DMS153 (cell line): ENCODE results near the gene TMEM135.
"Not testable (repeated sequence)": the region's sequence is repeated elsewhere in the genome, so short reads cannot be mapped to it uniquely, and the experiment has no call there.

Source experiments
- DNase-seq: peaks from one replicate; lab custom pipeline; 2025; lab: John Stamatoyannopoulos, UW

TMEM135 gene

GRCh38 chr11:87260811-87261210, 223.1 kb downstream of the TMEM135 start:
- no peak for DNase-seq

- DNase-seq: no peak
These were observed 225.6 kb downstream of the TMEM135 start for GRCh38 chr11:87263264-87263838.

- DNase-seq: no peak
These were observed 226.2 kb downstream of the TMEM135 start for GRCh38 chr11:87263979-87264378.

GRCh38 chr11:87265132-87265531, 227.4 kb downstream of the TMEM135 start:
- DNase-seq: no peak

GRCh38 chr11:87265979-87266378, 228.2 kb downstream of the TMEM135 start:
- DNase-seq: no peak

- no peak for DNase-seq
These were observed 229.0 kb downstream of the TMEM135 start for GRCh38 chr11:87266751-87267150.

- not testable (repeated sequence) for DNase-seq
These were observed 234.2 kb downstream of the TMEM135 start for GRCh38 chr11:87271951-87272350.

- no peak for DNase-seq
These were observed 237.4 kb downstream of the TMEM135 start for GRCh38 chr11:87275176-87275575.

- no peak for DNase-seq
These were observed 242.4 kb downstream of the TMEM135 start for GRCh38 chr11:87280143-87280542.

- no peak for DNase-seq
These were observed 243.8 kb downstream of the TMEM135 start for GRCh38 chr11:87281496-87281895.

- no peak for DNase-seq
These were observed 246.6 kb downstream of the TMEM135 start for GRCh38 chr11:87284306-87284705.

GRCh38 chr11:87285674-87286073, 247.9 kb downstream of the TMEM135 start:
- not testable (repeated sequence) for DNase-seq

- no peak for DNase-seq
These were observed 248.6 kb downstream of the TMEM135 start for GRCh38 chr11:87286338-87286737.

GRCh38 chr11:87290304-87290922, 252.7 kb downstream of the TMEM135 start:
- peak; percentile 28 for DNase-seq

- DNase-seq: no peak
These were observed 254.9 kb downstream of the TMEM135 start for GRCh38 chr11:87292598-87292997.

- DNase-seq: no peak
These were observed 257.5 kb downstream of the TMEM135 start for GRCh38 chr11:87295237-87295636.

- no peak for DNase-seq
These were observed 258.9 kb downstream of the TMEM135 start for GRCh38 chr11:87296627-87297026.

- peak; percentile 60 for DNase-seq
These were observed 260.4 kb downstream of the TMEM135 start for GRCh38 chr11:87298155-87298554.

GRCh38 chr11:87299041-87299481, 261.3 kb downstream of the TMEM135 start:
- no peak for DNase-seq

- DNase-seq: no peak
These were observed 263.1 kb downstream of the TMEM135 start for GRCh38 chr11:87300640-87301380.

- no peak for DNase-seq
These were observed 264.2 kb downstream of the TMEM135 start for GRCh38 chr11:87301785-87302540.

GRCh38 chr11:87304412-87304811, 266.7 kb downstream of the TMEM135 start:
- no peak for DNase-seq
